Measurements from ENCODE around the gene PSMD14.
"Not testable (repeated sequence)": the region's sequence is repeated elsewhere in the genome, so short reads cannot be mapped to it uniquely, and the experiment has no call there.

PSMD14 gene

GRCh38 chr2:161337247-161337646 is 29.0 kb downstream of the PSMD14 start:
- DNase-seq = no peak

- not testable (repeated sequence) for DNase-seq
These were observed 31.3 kb downstream of the PSMD14 start for GRCh38 chr2:161339532-161339931.

- DNase-seq = not testable (repeated sequence)
These were observed 32.7 kb downstream of the PSMD14 start for GRCh38 chr2:161340930-161341413.

- no peak for DNase-seq
These were observed 35.0 kb downstream of the PSMD14 start for GRCh38 chr2:161343235-161343634.

- DNase-seq = no peak
These were observed 36.5 kb downstream of the PSMD14 start for GRCh38 chr2:161344692-161345091.

GRCh38 chr2:161351678-161352077 is 43.5 kb downstream of the PSMD14 start:
- DNase-seq = no peak

GRCh38 chr2:161352719-161353118 is 44.5 kb downstream of the PSMD14 start:
- DNase-seq = no peak

GRCh38 chr2:161353543-161353942 is 45.3 kb downstream of the PSMD14 start:
- no peak for DNase-seq

- no peak for DNase-seq
These were observed 45.9 kb downstream of the PSMD14 start for GRCh38 chr2:161354106-161354505.

- DNase-seq = no peak
These were observed 46.9 kb downstream of the PSMD14 start for GRCh38 chr2:161355106-161355505.

- no peak for DNase-seq
These were observed 47.8 kb downstream of the PSMD14 start for GRCh38 chr2:161355983-161356382.

- no peak for DNase-seq
These were observed 48.9 kb downstream of the PSMD14 start for GRCh38 chr2:161357097-161357496.

- no peak for DNase-seq
These were observed 50.6 kb downstream of the PSMD14 start for GRCh38 chr2:161358838-161359237.

GRCh38 chr2:161360095-161360654 is 52.0 kb downstream of the PSMD14 start:
- not testable (repeated sequence) for DNase-seq

GRCh38 chr2:161362568-161363166 is 54.4 kb downstream of the PSMD14 start:
- no peak for DNase-seq

- DNase-seq = no peak
These were observed 59.5 kb downstream of the PSMD14 start for GRCh38 chr2:161367675-161368074.

- DNase-seq = no peak
These were observed 61.1 kb downstream of the PSMD14 start for GRCh38 chr2:161369311-161369710.

GRCh38 chr2:161370981-161371380 is 62.8 kb downstream of the PSMD14 start:
- no peak for DNase-seq

GRCh38 chr2:161371869-161372268 is 63.6 kb downstream of the PSMD14 start:
- no peak for DNase-seq

- no peak for DNase-seq
These were observed 65.7 kb downstream of the PSMD14 start for GRCh38 chr2:161373942-161374341.

GRCh38 chr2:161374446-161374845 is 66.2 kb downstream of the PSMD14 start:
- DNase-seq = no peak

- DNase-seq = no peak
These were observed 71.5 kb downstream of the PSMD14 start for GRCh38 chr2:161379740-161380139.

- no peak for DNase-seq
These were observed 73.3 kb downstream of the PSMD14 start for GRCh38 chr2:161381546-161381945.

- DNase-seq = no peak
These were observed 74.5 kb downstream of the PSMD14 start for GRCh38 chr2:161382747-161383146.

GRCh38 chr2:161384864-161385263 is 76.6 kb downstream of the PSMD14 start:
- DNase-seq = no peak
